HG03159 (cell line): ENCODE results near the gene KRTAP10-4.
"Not testable (repeated sequence)": the region's sequence is repeated elsewhere in the genome, so short reads cannot be mapped to it uniquely, and the experiment has no call there.

ENCODE experiments used
- ATAC-seq: cut with Tn5 transposase; IDR thresholded peaks from one replicate; pipeline ENCODE4 v1.9.1; 2021; ENCODE audit warnings: mild to moderate bottlenecking, moderate library complexity; ENCODE audit not compliant: unreplicated experiment

KRTAP10-4 gene

DNA sequence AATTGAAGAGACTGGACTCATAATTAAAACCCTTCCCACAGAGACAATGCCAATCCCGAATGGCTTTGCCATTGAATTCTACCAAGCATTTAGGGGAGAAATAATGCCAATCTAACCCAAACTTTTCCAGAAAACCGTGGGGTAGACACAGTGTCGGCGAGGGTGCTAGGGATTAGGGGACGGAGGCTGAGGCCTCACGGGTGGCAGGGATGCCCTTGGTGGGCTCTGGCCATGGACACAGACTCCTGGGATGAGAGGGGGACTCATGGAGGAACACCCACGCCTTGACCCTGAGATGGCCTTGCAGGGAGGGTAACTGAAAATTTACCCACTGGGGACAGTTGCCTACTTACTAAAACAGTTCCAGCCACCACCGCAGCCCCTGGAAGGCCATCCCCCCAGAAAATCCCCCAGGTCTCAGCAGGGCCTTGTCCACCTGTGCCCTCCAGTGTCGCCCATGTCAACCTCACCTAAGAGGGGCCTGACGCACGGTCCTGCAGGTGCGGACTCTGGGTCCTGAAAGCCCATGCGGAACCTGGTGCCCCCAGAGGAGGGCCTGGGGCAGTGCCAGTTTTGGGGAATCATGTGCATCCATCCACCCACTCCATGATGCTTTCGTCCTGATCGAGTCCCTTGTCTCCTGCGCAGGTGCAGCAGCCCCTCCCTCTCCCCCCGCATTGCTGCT lies 5.0 kb downstream of the KRTAP10-4 start:
- ATAC-seq: no peak

DNA sequence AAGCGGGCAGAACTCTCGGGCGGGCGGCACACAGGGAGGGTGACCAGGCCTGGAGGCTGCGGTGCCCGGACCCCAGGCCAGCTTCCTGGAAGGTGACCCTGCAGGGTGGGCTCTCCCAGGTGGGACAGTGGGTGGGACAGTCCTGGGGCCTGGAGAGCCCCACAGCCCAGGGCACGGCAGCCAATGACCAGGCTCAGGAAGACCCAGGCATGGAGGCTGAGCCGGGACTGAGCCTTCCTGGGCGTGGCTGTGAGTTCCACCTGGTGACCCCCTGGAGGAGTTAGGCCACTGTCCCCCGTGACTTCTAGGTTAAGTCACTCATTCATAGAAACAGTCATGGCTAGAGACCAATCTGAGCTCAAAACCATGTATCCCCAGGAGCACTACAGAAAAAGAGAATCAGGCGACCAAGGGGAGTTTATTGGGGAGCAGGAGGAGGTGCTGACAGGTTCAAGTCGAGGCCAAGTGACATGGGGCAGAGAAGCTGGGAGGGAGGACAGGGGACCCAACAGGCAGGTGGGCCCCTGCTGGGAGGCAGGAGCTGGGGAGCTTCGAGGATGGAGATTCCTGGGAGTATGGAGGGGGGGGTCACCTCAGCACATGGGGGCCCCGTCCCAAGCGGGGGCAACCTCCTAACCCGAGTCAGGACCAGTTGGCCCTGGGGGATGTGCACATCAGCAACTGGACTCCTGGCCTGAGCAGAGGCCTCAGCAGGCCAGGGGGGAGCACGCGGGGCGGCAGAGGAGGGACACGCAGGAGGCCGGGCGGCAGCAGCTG lies 5.7 kb downstream of the KRTAP10-4 start:
- no peak for ATAC-seq

DNA sequence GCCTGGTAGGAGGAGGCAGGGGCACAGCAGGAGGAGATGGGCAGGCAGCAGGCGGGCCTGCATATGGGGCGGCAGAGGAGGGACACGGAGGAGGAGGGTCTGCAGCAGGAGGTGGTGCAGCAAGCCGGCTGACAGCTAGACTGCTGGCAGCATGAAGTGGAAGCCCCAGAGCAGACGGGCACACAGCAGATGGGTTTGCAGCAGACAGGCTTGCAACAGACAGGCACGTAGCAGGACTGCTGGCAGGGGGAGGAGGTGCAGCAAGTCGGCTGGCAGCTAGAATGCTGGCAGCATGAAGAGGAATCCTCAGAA lies 6.3 kb downstream of the KRTAP10-4 start:
- no peak for ATAC-seq

DNA sequence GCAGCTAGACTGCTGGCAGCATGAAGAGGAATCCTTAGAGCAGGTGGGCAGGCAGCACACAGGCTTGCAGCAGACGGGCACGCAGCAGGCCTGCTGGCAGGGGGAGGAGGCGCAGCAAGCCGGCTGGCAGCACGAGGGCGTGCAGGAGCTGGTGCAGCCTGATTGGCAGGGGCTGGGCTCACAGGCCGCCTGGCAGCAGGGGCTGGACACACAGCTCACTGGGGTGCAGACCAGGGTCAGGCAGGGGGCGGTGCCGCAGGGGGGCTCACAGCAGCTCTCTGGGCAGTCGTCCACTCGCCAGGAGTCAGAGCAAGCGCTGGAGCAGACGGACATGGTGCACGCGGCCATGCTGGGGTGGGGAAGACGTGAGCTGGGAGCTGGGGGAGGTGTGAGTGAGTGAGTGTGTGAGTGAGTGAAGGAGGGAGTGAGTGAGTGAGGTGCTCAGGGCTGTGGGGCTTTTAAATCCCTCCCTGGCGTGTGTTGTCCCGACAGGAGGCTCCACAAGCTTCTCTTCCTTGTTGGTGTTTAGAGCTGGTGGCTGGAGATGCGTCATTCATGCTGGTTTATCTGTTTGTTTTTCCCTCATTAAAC lies 6.8 kb downstream of the KRTAP10-4 start, which contains the start of gene KRTAP10-5:
KRTAP10-5 (minus strand) TSS at position 374 of the 591 bp plus-strand sequence; CDS start at position 348, 26 bp downstream.
- not testable (repeated sequence) for ATAC-seq

DNA sequence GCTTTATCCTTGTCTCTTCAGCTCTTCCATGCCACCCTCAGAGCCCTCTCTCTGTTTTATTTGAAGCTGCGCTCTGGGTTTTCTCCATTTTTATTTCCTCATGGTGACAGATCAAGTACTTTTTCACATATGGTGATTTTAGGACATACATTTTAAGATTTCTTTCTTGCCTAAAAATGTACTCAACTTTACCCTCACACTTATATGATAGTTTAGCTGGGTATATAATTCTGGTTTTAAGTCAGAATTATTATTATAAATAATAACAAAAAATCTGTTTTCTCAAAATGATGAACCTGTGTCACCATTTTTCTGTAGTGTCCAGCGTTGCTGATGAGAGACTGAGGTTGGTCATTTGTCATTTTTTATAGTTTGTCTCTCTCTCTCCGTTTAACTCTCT lies 7.6 kb downstream of the KRTAP10-4 start:
- ATAC-seq: no peak

DNA sequence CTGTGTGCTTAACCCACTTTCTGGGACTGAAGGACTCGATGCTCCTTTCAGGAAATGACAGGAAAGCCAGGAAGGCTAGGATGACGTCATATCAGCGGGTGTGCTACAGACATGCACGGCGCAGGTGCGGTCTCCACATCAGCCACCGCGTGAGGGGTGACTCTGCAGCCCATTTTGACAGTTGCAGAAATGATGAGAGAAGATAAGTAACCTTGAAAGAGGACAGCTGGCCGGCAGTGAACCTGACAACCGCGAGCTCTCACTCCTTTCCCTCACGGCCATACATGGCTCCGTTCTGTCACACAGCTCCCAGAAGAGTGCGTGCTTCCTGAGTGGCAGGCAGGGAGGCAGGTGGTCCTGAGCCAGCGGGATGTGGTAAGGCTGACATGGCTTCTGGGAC lies 8.5 kb downstream of the KRTAP10-4 start:
- no peak for ATAC-seq

DNA sequence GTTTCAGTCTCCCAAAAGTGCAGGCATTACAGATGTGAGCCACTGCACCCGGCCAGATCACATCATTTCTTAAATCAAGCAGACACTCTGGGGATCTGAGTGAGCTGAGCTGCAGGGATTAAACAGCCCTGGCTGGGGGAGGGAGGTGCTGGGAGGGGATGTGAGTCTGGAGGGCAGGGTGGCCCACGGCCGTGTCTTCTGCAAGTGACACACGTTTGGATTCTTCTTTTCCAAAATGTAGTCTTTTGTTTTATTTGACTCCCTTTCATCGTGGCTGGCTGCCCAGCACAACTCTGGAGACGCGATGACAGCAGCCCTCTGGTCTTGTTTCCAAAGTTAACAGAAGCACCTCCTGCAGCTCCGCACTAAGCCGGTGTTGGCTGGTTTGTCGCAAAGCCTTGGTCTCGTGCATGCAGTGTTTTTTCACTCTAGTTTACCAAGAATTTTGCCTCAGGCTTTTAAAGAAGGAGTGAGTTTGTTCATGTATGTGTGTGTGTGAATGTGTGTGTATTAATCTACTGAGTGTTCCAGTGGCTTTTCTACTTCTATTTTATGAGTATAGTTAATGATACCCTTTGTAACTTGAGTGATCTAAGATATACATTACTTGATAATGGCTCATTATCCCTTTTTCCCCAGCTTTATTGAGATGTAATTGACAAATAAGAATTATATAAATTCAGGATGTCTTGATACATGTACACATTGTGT lies 9.7 kb downstream of the KRTAP10-4 start:
- ATAC-seq: no peak

DNA sequence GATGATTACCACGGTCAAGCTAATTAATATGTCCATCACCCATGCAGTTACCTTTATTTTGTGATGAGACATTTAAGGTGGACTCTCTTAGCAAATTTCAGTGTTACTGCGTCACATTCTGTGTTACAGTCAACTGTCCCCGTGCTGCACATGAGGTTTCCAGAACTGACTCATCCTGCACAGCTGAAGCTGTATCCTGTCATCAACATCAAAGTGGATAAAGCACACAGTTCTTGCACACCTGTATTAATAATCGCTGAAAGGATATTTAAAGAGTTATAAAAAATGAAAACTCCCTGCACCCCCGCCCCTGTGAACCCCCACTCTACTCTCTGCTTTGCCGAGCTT lies 10.2 kb downstream of the KRTAP10-4 start:
- ATAC-seq: no peak

DNA sequence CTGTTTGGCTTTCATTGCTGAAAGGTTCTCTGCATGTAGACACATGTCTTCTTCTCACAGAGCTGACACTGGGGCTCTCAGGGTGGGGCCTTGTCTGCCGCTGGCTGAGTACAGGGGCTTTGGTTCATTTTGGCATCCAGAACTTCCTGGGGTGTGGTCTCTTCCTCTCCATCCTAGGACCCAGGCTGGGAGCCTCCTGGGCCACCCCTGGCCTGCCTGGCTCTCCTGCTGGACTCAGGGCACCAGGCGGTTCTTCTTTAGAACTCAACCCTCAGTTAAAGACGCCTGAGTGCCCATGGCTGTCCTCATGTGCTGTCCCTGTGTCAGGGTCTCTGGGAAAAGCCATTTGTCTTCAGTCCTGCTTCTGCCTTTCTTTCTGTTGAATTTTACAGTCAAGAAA lies 12.4 kb downstream of the KRTAP10-4 start:
- no peak for ATAC-seq

DNA sequence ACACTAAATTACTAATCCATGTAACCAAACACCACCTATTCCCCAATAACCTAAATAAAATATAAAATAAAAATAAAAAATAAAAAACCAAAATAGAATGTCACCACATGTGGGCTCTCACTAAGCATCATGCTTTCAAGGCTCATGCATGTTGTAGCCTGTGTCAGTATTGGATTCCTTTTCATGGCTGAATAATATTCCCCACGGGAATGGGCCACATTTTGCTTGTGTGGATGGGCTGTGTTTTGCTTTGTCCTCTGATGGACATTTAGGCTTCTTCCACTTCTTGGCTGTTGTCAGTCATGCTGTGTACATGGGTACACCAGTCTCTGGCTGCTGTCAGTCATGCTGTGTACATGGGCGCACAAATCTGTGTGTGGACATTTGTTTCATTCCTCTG lies 15.6 kb downstream of the KRTAP10-4 start:
- no peak for ATAC-seq

DNA sequence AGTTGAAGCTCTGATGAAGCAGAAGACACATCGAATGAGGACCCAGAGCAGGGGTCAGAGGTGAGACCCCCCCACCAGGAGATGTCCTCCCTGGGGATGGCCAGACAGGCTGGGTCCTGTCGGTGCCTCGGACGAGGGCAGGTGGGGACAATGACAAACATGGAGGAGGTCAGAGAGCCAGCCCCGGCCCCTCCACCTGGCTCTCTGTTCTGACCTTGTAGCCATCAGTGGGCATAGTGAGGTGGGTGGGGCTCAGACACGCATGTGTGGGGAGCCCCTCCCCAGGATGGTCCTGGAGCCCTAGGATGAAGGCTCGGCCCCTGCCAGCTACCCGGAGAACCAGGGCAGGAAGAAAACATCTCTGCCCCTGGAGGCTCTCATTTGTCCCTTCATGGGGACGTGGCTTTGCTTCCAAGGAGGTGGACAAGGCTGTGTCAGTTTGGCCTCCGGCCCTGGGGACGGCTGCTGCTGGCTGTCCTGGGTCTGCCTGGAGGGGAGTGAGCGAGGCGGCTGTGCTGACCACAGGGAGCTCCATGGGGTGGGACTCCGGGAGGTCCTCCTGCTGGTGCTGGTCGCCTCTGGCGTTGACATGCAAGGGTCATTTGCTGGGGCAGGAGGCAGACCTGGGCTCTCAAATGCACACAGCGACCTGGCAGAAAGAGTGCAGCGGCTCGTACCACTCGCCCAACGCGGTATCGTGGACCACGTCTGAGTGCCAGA lies 16.2 kb downstream of the KRTAP10-4 start:
- no peak for ATAC-seq

DNA sequence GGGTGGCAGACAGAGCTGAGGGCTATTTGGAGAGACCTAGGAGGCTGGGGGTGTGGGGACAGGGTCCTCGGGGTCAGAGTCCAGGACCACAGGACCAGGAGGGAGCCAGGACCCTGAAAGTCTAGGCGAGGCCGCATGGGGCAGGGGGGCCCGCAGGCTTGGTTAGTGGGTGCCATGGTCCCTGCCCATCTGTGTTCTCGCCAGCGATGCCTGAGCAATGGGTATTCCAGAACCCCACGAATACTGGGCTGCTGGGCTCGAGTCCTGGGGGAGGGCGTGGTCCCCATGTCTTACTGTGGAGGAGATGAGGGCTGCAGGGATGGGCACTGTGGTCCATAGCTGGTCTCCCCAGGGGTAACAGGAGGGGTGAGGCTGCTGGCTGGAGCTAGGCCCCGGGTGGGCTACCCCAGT lies 16.8 kb downstream of the KRTAP10-4 start:
- ATAC-seq: no peak

DNA sequence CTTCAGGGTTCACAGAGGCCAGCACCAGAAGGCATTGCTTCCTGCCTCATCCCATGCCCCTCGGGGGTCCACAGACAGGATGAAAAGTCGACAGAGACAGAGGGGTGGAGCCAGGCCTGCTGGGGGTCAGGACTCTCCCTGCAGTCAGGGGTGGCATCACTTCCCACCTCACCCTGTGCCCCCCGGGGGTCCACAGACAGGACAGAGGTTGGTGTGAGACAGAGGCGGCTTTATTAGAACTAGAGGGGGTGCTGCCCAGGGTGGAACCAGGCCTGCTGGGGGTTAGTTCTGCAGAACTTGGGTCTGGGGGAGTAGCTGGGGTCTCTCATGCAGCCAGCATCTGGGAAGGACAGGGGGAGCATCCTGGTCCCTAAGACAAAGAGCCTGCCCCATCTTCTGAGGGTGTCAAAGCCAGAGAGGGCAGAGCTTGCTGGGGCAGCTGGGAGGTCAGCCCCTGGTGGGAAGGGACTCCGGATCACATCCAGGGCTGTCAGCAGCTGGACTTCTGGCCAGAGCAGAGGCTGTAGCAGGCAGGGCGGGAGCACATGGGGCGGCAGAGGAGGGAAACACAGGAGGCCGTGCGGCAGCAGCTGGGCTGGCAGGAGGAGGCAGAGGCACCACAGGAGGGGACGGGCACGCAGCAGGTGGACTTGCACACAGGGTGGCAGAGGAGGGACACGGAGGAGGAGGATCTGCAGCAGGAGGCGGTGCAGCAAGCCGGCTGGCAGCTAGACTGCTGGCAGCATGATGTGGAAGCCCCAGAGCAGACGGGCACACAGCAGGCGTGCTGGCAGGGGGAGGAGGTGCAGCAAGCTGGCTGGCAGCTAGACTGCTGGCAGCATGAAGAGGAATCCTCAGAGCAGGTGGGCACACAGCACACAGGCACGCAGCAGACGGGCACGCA lies 17.6 kb downstream of the KRTAP10-4 start:
- not testable (repeated sequence) for ATAC-seq

DNA sequence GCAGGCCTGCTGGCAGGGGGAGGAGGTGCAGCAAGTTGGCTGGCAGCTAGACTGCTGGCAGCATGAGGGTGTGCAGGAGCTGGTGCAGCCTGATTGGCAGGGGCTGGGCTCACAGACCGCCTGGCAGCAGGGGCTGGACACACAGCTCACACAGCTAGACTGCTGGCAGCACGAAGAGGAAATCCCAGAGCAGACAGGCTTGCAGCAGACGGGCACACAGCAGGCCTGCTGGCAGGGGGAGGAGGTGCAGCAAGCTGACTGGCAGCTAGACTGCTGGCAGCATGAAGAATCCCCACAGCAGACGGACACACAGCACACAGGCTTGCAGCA lies 18.2 kb downstream of the KRTAP10-4 start:
- not testable (repeated sequence) for ATAC-seq

DNA sequence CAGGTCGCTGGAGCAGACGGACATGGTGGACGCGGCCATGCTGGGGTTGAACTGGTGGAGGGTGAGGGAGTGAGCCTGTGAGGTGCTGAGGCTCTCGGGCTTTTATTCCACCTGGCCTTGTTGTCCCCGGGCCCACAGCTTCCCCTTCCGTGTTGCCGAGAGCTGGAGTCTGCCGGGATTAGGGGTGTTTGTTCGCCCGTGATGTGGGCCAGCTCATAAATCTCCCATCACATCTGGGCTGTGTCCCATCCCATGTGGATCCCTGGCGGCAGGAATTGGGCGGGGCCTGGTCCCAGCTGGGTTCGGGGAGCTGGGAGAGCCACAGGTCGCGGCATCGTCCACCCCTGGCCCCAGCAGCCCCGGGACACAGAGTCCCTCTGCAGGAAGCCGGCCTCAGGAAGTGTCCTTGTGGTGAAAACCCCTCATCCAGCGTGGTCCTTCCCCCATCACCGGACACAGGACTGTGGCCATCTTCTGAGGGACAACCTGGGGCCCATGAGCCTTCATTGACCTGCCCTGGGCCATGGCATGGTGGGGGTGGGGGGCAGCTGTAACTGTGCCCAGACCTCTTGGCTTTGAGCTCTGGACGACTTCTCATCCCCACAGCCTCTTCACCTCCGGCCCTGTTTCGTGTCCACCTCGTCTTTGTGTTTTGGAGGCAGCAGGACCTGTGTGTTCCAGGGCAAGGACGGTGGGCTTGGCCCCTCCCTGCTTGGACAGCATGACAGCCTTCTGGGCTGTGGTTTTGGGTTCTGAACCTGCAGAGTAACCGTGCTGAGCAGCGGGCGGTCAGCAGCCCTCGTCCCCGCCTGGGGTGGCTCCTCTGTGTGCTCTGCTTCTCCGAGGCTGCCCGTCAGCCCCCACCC lies 19.1 kb downstream of the KRTAP10-4 start, which contains the start of gene KRTAP10-6:
KRTAP10-6 (minus strand) TSS at position 60 of the 866 bp plus-strand sequence; CDS start at position 39, 21 bp downstream.
- no peak for ATAC-seq

DNA sequence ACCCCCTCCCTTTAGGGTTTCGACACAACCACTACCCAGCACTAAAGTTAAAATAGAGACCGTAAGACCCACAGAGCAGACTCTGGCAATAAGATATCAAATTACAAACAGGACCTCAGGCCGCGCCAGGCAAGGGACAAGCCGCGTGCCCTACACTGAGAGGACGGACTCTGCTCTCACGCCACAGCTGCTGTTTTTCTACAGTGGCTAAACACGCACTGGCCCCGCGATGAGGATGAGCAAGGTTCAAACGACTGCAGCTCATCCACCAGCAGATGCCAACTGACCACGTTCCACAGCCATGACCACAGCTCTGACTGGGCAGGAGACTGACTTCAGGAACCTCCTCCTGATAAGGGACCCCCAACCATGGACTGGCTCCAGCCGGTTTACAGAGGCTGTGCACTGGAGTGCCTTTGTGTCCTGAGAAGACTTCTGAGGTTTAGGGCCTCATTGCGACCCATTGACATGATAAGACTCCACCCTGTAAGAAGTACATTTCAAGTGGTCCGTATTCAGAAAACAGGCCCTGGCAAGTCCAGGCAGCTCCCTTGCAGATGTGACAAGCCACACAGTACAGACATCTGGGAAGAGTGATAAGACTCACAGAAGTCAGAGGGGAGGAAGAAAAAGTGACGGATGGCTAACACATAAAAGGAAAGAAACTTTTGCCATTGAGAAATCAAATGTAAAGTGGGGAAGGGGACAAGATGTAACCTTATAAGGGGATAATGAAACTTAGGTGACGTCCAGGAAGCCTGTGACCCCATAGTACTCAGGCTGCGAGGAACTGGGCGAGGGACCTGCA lies 20.3 kb downstream of the KRTAP10-4 start:
- no peak for ATAC-seq

DNA sequence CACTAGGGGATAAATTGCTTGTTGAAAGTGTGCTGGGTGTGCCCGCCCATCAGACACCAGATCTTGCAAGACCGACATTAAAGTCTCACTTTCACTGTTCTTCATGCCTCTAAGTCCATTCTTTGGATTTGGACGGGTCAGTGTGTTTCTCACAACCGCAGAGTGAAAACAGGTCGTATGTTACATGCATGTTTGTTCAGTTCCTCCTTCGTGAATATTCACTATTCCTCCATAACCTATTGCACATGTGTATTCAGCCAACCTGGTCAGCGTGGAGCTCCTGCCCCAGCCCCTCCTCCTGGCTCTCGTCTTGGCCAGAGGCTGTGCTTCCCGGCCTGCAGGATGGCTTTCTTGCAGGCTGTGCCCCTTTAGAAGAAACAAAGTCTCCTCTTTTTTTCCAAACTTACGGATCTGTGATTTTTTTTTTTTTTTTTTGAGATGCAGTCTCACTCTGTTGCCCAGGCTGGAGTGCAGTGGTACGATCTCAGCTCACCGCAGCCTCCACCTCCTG lies 20.9 kb downstream of the KRTAP10-4 start:
- ATAC-seq: no peak

DNA sequence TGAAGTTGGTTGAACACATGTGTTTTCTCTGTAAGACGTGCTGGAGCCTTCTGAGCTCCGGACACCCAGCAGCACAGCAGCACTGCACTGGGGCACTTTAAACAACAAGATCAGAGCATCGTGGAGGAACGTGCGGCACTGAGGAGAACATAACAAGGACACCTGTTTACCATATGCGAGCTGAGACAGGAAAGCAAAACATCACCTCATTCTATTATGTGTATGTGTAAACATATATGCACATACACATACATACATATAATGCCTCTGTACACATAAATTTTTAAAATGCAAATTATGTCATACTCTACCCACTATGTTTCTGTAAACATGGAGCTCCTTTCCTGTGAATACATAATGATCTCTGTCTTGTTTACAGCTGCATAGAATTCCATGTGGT lies 22.0 kb downstream of the KRTAP10-4 start:
- ATAC-seq: no peak
